Neural crest cell (in vitro differentiated cells): Measurements from ENCODE around the gene FAM169A. TPM values are rescaled to one million over a fixed set of nuclear protein-coding genes. Genes with fewer than 3 reads are reported as not detected.

Source experiments
- DNase-seq: peaks from one replicate; pipeline ENCODE4 v3.0.0; 2021; ENCODE audit warnings: low read depth, mixed read lengths, low spot score
- H3K27ac Mint-ChIP-seq: one replicate; pipeline ENCODE4 v1.8.0; 2021; ENCODE audit warnings: mild to moderate bottlenecking, mixed read lengths; ENCODE audit not compliant: unreplicated experiment
- H3K27me3 Mint-ChIP-seq: 2 replicates; pipeline ENCODE4 v1.8.0; 2021; ENCODE audit warnings: low read depth, mild to moderate bottlenecking, mixed read lengths
- H3K36me3 Mint-ChIP-seq: 2 replicates; pipeline ENCODE4 v1.8.0; 2021; ENCODE audit warnings: low read depth, mild to moderate bottlenecking, mixed read lengths
- H3K4me1 Mint-ChIP-seq: 2 replicates; pipeline ENCODE4 v1.8.0; 2021; ENCODE audit warnings: mixed read lengths
- H3K4me3 Mint-ChIP-seq: one replicate; pipeline ENCODE4 v1.8.0; 2021; ENCODE audit warnings: mild to moderate bottlenecking, mixed read lengths
- H3K9me3 Mint-ChIP-seq: 2 replicates; pipeline ENCODE4 v1.8.0; 2021; ENCODE audit warnings: mixed read lengths
- total RNA-seq: library from RNA; stranded (reverse); gene quantifications from 2 replicates; pipeline ENCODE4 v1.2.1, GENCODE V29; 2021
- TF ChIP-seq, protein P1 (sequence below): fragments of 200-600 bp; sonication (generic); conservative IDR thresholded peaks from 2 replicates; pipeline ENCODE4 v1.5.0; 2021; ENCODE audit warnings: antibody characterized with exemption, mild to moderate bottlenecking

Gene FAM169A
- total RNA-seq, 1 donor from 2014 or later = 13.6 TPM

- Mint-ChIP-seq H3K27me3 (no peaks in the 10 kb centered on the region), H3K27ac (no peak overlapping the region), H3K4me3 (no peak overlapping the region), H3K4me1 (peaks cover 10% of the 10 kb centered on the region), H3K9me3 (peaks cover 11% of the 10 kb centered on the region), H3K36me3 (peaks cover 11% of the 10 kb centered on the region)
- DNase-seq = no peak
- TF ChIP-seq, protein P1, sequence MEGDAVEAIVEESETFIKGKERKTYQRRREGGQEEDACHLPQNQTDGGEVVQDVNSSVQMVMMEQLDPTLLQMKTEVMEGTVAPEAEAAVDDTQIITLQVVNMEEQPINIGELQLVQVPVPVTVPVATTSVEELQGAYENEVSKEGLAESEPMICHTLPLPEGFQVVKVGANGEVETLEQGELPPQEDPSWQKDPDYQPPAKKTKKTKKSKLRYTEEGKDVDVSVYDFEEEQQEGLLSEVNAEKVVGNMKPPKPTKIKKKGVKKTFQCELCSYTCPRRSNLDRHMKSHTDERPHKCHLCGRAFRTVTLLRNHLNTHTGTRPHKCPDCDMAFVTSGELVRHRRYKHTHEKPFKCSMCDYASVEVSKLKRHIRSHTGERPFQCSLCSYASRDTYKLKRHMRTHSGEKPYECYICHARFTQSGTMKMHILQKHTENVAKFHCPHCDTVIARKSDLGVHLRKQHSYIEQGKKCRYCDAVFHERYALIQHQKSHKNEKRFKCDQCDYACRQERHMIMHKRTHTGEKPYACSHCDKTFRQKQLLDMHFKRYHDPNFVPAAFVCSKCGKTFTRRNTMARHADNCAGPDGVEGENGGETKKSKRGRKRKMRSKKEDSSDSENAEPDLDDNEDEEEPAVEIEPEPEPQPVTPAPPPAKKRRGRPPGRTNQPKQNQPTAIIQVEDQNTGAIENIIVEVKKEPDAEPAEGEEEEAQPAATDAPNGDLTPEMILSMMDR = no peak
Observed at GRCh38 chr5:74850789-74851425, 15.3 kb downstream of the FAM169A start.

DNA sequence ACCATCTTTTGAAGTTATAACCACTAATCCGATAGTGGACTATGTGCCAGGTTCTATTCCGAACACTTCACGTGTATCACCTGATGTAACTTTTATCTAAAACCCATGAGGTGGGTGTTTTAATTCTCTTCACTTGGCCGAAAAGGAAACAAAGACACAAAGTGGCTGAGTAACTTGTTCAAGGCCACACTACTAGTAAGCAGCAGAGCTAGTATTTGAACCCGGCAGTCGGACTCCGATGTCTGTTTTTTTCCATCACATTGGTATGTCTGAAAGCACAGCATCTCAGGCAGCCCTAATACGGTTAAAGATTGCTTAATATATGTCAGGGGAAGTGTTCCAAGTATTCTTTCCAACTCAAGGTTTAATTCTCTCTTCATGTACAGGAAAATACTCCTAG, 16.2 kb downstream of the FAM169A start:
- DNase-seq = no peak
- Mint-ChIP-seq H3K9me3 (peaks cover 4% of the 10 kb centered on the region), H3K4me1 (peaks cover 10% of the 10 kb centered on the region), H3K27me3 (no peaks in the 10 kb centered on the region), H3K36me3 (peaks cover 4% of the 10 kb centered on the region), H3K27ac (no peak overlapping the region), H3K4me3 (no peak overlapping the region)
- TF ChIP-seq, protein P1 = no peak

- TF ChIP-seq, protein P1 = no peak
- peaks cover 10% of the 10 kb centered on the region for H3K4me1 Mint-ChIP-seq
- H3K36me3 Mint-ChIP-seq = no peaks in the 10 kb centered on the region
- H3K4me3 Mint-ChIP-seq = no peak overlapping the region
- H3K27me3 Mint-ChIP-seq = no peaks in the 10 kb centered on the region
- no peaks in the 10 kb centered on the region for H3K9me3 Mint-ChIP-seq
- no peak overlapping the region for H3K27ac Mint-ChIP-seq
- DNase-seq = no peak
Observed at GRCh38 chr5:74848553-74849025, 17.6 kb downstream of the FAM169A start.

GRCh38 chr5:74839229-74839628, 27.0 kb downstream of the FAM169A start:
- Mint-ChIP-seq H3K4me1 (no peaks in the 10 kb centered on the region), H3K9me3 (no peaks in the 10 kb centered on the region), H3K4me3 (no peak overlapping the region), H3K36me3 (peaks cover 5% of the 10 kb centered on the region), H3K27me3 (no peaks in the 10 kb centered on the region), H3K27ac (no peak overlapping the region)
- TF ChIP-seq, protein P1 = no peak
- no peak for DNase-seq

DNA sequence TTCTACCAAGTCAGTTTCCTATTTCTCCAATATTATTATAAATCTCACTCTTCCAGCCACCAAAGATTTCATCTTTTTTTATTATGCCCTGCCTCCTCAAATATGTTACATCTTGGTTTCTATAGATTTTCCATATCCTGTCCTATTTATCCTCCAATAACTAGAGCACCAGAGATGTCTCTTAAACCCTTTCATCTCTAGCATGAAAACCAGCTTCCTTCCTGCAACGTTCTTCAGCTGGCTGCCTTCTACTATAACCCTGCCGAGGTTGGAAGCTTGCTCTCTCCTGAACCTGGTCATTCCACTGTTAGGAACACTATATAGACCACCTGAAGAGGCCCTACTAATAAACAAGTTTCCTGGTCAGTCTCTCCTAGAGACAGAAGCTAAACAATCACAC, 27.9 kb downstream of the FAM169A start:
- TF ChIP-seq, protein P1 = no peak
- Mint-ChIP-seq H3K9me3 (no peaks in the 10 kb centered on the region), H3K4me3 (no peak overlapping the region), H3K4me1 (no peaks in the 10 kb centered on the region), H3K36me3 (peaks cover 5% of the 10 kb centered on the region), H3K27me3 (no peaks in the 10 kb centered on the region), H3K27ac (no peak overlapping the region)
- no peak for DNase-seq
